ENCODE measurements around the gene POLD4. TPM values are rescaled to one million over a fixed set of nuclear protein-coding genes. Genes with fewer than 3 reads are reported as not detected.

POLD4 gene
- total and polyA plus RNA-seq, 9 donors, result 12.5 to 87.8 (median 47.2) TPM

DNA sequence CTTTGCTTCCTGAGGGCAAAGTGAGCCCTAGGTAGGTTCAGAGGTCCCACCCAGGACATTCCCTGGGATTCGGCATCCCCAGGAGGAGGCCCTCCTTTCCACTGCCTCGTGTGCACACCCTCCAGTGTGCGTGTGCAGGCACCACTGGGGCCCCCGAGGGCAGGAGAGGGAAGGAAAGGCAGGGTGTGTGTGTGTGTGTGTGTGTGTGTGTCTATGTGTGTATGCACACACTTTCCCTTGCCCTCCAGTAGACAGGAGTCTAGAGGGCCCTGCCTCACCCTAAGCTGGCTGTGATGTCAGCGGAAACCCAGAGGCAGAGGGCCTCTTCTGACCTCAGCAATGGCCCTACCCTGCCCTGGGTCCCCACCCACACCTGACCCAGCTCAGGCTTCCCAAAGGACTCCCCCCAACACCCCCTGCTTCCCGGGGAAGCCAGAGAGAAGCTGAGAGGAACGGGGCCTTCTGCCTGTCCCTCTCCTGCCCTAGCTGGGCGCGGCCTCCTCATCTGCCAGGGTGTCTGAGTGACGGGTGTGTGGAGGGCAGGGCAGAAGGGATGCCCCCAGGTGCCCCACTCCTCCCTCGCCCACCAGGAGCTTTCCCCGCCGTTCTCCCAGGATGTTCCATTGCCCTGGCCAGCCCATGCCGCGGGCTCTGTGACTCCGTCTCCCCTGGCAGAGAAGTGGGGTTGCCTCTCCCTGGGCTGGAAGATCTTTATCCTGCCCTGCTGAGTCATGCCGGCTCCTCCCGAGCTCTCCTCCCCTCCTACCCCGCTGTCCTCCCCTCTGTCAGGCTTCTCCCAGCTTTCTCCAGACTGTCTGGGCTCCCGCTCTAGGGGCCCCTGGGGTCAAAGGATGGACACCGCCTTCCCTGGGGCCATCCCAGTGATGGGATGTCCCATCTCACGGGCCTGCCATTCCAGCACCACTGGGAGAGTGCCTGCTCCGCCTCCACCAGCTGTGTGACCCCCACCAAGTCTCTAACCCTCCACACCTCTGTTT, 26.0 kb upstream of the POLD4 start:
- H3K4me3 ChIP-seq, result no peak overlapping the region
- H3K27ac ChIP-seq, result no peak overlapping the region
- H3K27me3 ChIP-seq, result no peaks in the 10 kb centered on the region
- intact Hi-C loops (cut with DNase I), result loop anchor here in 2 of 4 donors (5.0 kb wide), 2 partner anchors 32 to 117 kb away; no protein-coding TSS in a partner anchor
- H3K4me1 ChIP-seq (ENCODE audit: insufficient read depth), result no peaks in the 10 kb centered on the region
- no peaks in the 10 kb centered on the region for H3K36me3 ChIP-seq
- peak in 2 of 5 donors; percentile 8 to 22 for DNase-seq
- no peaks in the 10 kb centered on the region for H3K9me3 ChIP-seq
- TF ChIP-seq, protein P1, sequence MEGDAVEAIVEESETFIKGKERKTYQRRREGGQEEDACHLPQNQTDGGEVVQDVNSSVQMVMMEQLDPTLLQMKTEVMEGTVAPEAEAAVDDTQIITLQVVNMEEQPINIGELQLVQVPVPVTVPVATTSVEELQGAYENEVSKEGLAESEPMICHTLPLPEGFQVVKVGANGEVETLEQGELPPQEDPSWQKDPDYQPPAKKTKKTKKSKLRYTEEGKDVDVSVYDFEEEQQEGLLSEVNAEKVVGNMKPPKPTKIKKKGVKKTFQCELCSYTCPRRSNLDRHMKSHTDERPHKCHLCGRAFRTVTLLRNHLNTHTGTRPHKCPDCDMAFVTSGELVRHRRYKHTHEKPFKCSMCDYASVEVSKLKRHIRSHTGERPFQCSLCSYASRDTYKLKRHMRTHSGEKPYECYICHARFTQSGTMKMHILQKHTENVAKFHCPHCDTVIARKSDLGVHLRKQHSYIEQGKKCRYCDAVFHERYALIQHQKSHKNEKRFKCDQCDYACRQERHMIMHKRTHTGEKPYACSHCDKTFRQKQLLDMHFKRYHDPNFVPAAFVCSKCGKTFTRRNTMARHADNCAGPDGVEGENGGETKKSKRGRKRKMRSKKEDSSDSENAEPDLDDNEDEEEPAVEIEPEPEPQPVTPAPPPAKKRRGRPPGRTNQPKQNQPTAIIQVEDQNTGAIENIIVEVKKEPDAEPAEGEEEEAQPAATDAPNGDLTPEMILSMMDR (IDR thresholded peaks at IDR 0.05), result no peak
- no peak for TF ChIP-seq POLR2A (IDR thresholded peaks at IDR 0.05)
- TF ChIP-seq EP300 (IDR thresholded peaks at IDR 0.05), result no peak
- 72 to 82% (median 75%) methylated on average over 23 of the region's 23 CpGs for whole genome bisulfite sequencing, 3 donors

DNA sequence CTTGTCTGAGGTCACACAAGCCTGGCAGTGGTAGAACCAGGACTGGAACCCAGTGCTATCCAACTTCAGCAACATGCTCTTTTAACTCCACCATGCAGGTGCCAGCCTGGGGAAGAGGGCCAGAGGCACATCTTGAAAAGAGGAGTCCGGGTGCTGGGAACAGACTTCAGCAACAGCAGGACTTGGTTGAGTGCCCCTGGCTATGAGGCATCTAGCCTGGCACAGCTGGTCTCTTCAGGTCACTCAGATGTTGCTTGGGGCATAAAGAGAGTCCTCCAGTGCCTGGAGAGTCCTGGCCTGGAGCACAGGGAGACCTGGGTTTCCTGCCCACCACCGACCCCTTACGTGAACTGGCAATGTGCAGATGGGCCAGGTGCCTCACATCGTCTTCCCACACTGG, 25.2 kb upstream of the POLD4 start:
- Histone ChIP-seq H3K4me3 (no peak overlapping the region), H3K27me3 (no peaks in the 10 kb centered on the region), H3K27ac (no peak overlapping the region), H3K9me3 (no peaks in the 10 kb centered on the region), H3K4me1 (ENCODE audit: insufficient read depth) (peaks cover 7% of the 10 kb centered on the region), H3K36me3 (no peaks in the 10 kb centered on the region)
- TF ChIP-seq POLR2A (IDR thresholded peaks at IDR 0.05) (no peak), EP300 (IDR thresholded peaks at IDR 0.05) (no peak)
- TF ChIP-seq, protein P1 (IDR thresholded peaks at IDR 0.05), result no peak
- WGBS, 3 donors, result 88 to 95% (median 94%) methylated on average over 4 of the region's 4 CpGs
- intact Hi-C loops (cut with DNase I), result no loop called here
- no peak for DNase-seq

DNA sequence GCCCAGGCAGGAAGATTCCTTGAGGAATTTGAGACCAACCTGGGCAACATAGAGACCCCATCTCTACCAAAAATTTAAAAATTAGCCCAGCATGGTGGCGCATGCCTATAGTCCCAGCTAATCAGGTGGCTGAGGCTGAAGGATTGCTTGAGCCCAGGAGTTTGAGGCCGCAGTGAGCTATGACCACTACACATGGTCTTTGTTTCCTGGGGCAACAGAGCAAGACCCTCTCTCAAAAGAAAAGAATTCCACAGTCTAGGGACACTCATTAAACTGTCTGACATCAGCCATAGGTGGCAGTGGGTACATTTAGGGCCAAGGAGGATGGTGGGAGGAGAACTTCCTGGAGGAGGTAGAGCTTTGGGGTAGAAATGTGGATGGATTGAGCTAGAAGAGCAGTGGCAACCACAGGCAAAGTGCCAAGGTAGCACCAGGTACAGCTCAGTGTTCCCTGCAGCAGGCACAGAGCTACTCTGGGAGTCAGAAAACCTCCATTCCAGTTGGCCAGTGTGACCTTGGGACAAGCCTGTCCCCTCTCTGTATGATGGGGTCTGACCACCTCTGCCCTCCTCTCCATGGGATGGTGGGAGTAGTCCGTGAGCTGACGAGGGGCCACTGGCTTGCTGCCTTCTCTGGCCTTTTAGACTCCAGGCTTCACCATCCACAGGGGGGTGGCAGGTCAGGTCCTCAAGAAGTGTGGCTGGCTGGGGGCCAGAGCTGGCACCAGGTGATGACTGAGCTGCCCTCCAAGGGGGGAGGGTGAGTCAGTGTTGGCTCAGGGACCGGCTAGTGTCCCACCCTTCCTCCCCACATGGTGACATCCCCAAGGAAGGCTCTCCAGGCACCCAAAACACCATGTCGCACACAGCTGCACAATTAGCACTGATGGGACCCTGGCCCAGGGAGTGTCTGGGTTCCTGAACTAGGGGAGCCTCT, 23.8 kb upstream of the POLD4 start:
- peaks cover 7% of the 10 kb centered on the region for H3K4me1 ChIP-seq (ENCODE audit: insufficient read depth)
- intact Hi-C loops (cut with DNase I), result no loop called here
- TF ChIP-seq EP300 (IDR thresholded peaks at IDR 0.05), result no peak
- TF ChIP-seq POLR2A (IDR thresholded peaks at IDR 0.05), result no peak
- TF ChIP-seq, protein P1 (IDR thresholded peaks at IDR 0.05), result no peak
- H3K4me3 ChIP-seq, result no peak overlapping the region
- no peak overlapping the region for H3K27ac ChIP-seq
- H3K9me3 ChIP-seq, result no peaks in the 10 kb centered on the region
- H3K27me3 ChIP-seq, result no peaks in the 10 kb centered on the region
- DNase-seq, result peak in 2 of 5 donors; percentile 15 to 36
- no peaks in the 10 kb centered on the region for H3K36me3 ChIP-seq
- 85 to 93% (median 88%) methylated on average over 6 of the region's 6 CpGs for WGBS, 3 donors
